DND-41 (cell line): Measurements from ENCODE around the gene ZCWPW2.

ENCODE experiments used
- ATAC-seq: fragments of 200-7000 bp; cut with Tn5 transposase; 3 replicates; pipeline ENCODE4 v1.9.1; 2021; ENCODE audit warnings: low read depth; ENCODE audit not compliant: insufficient read depth
- DNase-seq: peaks from one replicate; pipeline ENCODE4 v3.0.0-alpha.2; 2020
- H2AFZ ChIP-seq: 2 replicates; pipeline ENCODE4 v1.6.0; 2012; ENCODE audit warnings: low read depth, low read length
- H3K27ac ChIP-seq: 2 replicates; pipeline ENCODE4 v1.5.1; 2012; ENCODE audit warnings: low read length, inconsistent platforms
- H3K27me3 ChIP-seq: fragments of 200-600 bp; sonication (generic); 2 replicates; pipeline ENCODE4 v1.6.0; 2012; ENCODE audit warnings: low read length, mild to moderate bottlenecking, inconsistent platforms; ENCODE audit not compliant: insufficient read depth, poor library complexity
- H3K36me3 ChIP-seq: 2 replicates; pipeline ENCODE4 v1.5.1; 2012; ENCODE audit warnings: low read length, inconsistent platforms; ENCODE audit not compliant: insufficient read depth
- H3K4me1 ChIP-seq: 2 replicates; pipeline ENCODE4 v1.5.1; 2012; ENCODE audit warnings: mild to moderate bottlenecking, low read length; ENCODE audit not compliant: insufficient read depth
- H3K4me2 ChIP-seq: 2 replicates; pipeline ENCODE4 v1.6.0; 2012; ENCODE audit warnings: mild to moderate bottlenecking, moderate library complexity, low read length, inconsistent platforms; ENCODE audit not compliant: insufficient read depth
- H3K4me3 ChIP-seq, 2 experiments: fragments of 200-600 bp in 1 of 2; shearing (Covaris generic) in 1 of 2; 2 replicates each; pipeline ENCODE4 v1.5.1; 2012 to 2016; ENCODE audit warnings: inconsistent platforms in 2 of 2, low read length in 2 of 2, mild to moderate bottlenecking in 2 of 2, low read depth in 1 of 2, moderate library complexity in 1 of 2
- H3K79me2 ChIP-seq: 2 replicates; pipeline ENCODE4 v1.6.0; 2012; ENCODE audit warnings: low read length, inconsistent platforms; ENCODE audit not compliant: insufficient read depth
- H3K9ac ChIP-seq: 2 replicates; pipeline ENCODE4 v1.6.0; 2012; ENCODE audit warnings: low read depth, mild to moderate bottlenecking, inconsistent platforms, low read length, moderate library complexity
- H3K9me3 ChIP-seq: 2 replicates; pipeline ENCODE4 v1.5.1; 2012; ENCODE audit warnings: low read length, moderate library complexity, mild to moderate bottlenecking, inconsistent platforms; ENCODE audit not compliant: insufficient read depth, severe bottlenecking
- H4K20me1 ChIP-seq: 2 replicates; pipeline ENCODE4 v1.6.0; 2012; ENCODE audit warnings: low read length; ENCODE audit not compliant: insufficient read depth
- EZH2 ChIP-seq: IDR thresholded peaks from 3 replicates; pipeline ENCODE4 v1.6.1; 2012; ENCODE audit warnings: borderline replicate concordance, low read depth, mild to moderate bottlenecking, moderate library complexity, low read length, inconsistent platforms; ENCODE audit not compliant: severe bottlenecking
- TF ChIP-seq, protein P1 (sequence below): IDR thresholded peaks from 2 replicates; pipeline ENCODE4 v1.5.1; 2012; ENCODE audit warnings: borderline replicate concordance, low read length, moderate library complexity, mild to moderate bottlenecking; ENCODE audit not compliant: poor library complexity, severe bottlenecking; ENCODE audit errors: extremely low read depth

Gene ZCWPW2

DNA sequence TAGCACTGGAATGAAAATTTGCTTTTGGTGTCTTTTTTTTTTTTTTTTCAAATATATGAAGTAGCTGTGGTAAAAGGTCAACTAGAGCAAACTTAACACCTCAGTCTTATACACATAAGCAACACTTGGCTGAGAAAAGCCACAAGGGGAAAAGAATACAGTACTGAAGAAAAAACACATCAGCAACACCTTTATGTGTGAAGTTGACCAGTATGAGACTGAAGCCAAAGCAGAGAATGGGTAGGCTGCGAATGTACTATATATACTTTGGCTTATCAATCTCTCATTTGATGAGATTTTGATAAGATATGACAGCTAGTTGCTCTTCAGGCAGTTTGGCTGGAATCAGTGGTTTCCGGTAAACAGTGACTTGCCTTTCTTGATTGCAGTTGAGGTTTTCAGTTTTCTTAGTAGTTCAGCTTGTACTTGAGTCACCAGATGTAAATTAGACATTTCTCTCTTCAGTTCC is 22.0 kb upstream of the ZCWPW2 start:
- no peaks in the 10 kb centered on the region for H3K79me2 ChIP-seq
- H3K27me3 ChIP-seq = no peaks in the 10 kb centered on the region
- no peaks in the 10 kb centered on the region for H4K20me1 ChIP-seq
- no peak overlapping the region for H2AFZ ChIP-seq
- peak overlapping the region; percentile 73 for H3K27ac ChIP-seq
- peaks cover 63% of the 10 kb centered on the region for H3K36me3 ChIP-seq
- H3K4me3 ChIP-seq = no peak overlapping the region
- peak; percentile 72 for DNase-seq
- H3K9me3 ChIP-seq = no peaks in the 10 kb centered on the region
- H3K4me2 ChIP-seq = peak overlapping the region; percentile 41
- peak; percentile 92 for ATAC-seq
- H3K4me1 ChIP-seq = peaks cover 36% of the 10 kb centered on the region
- no peak for TF ChIP-seq EZH2
- TF ChIP-seq, protein P1, sequence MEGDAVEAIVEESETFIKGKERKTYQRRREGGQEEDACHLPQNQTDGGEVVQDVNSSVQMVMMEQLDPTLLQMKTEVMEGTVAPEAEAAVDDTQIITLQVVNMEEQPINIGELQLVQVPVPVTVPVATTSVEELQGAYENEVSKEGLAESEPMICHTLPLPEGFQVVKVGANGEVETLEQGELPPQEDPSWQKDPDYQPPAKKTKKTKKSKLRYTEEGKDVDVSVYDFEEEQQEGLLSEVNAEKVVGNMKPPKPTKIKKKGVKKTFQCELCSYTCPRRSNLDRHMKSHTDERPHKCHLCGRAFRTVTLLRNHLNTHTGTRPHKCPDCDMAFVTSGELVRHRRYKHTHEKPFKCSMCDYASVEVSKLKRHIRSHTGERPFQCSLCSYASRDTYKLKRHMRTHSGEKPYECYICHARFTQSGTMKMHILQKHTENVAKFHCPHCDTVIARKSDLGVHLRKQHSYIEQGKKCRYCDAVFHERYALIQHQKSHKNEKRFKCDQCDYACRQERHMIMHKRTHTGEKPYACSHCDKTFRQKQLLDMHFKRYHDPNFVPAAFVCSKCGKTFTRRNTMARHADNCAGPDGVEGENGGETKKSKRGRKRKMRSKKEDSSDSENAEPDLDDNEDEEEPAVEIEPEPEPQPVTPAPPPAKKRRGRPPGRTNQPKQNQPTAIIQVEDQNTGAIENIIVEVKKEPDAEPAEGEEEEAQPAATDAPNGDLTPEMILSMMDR = no peak
- peak overlapping the region; percentile 29; the same call in 1 of the 2 replicates for H3K9ac ChIP-seq

DNA sequence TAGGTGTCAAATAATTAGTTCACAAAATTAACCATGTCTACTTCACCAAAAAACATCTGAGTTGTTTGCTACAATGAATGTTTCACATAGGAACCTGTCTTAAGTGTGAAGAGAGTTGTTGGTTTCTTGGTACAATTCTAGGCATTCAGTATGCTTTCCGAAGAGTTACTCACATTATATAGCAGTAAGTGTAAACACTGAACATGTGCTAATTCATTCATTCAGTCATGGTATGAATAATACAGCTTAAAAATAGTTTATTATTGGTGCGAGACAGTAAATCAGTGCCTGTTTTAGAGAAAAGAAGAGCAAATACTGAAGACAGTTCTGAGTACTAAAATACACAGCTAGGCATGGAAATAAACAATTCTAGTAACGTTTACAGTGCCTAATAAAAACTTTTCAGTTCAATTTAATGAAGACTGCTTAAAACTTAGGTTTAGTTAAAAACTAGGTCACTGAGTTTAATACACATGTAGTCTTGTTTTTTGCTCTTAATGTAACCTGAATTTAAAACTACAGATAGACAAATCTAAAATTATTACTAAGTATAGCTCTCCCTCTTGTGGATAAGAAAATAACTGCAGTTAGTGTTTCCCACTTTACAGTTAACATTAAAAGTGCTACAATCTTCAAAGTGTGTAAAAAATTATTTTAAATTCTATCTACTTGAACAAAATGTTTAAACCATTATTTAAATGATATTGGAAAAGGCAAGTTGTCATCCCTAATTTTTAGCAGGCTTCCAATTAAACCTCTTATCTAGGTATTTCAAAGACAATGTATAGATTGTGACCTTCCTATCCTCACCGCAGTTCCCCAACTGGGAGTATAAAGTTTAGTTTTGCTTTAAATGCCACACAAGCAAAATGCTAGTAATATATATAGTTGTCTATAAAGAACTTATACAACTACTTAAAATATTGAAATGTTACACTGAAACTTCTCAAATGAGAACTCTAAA is 20.1 kb upstream of the ZCWPW2 start:
- DNase-seq (no peak), ATAC-seq (0 out of 3 replicates have a peak, but pooled peaks have one; percentile 18)
- Histone ChIP-seq H3K9me3 (no peaks in the 10 kb centered on the region), H3K27me3 (no peaks in the 10 kb centered on the region), H3K4me3 (no peak overlapping the region), H3K4me1 (peaks cover 36% of the 10 kb centered on the region), H3K27ac (peak overlapping the region; percentile 7; the same call in 1 of the 2 replicates), H3K36me3 (peaks cover 57% of the 10 kb centered on the region), H4K20me1 (no peaks in the 10 kb centered on the region), H2AFZ (no peak overlapping the region), H3K79me2 (no peaks in the 10 kb centered on the region), H3K4me2 (no peak overlapping the region), H3K9ac (no peak overlapping the region)
- TF ChIP-seq, protein P1 = peak; percentile 77
- TF ChIP-seq EZH2 = no peak

DNA sequence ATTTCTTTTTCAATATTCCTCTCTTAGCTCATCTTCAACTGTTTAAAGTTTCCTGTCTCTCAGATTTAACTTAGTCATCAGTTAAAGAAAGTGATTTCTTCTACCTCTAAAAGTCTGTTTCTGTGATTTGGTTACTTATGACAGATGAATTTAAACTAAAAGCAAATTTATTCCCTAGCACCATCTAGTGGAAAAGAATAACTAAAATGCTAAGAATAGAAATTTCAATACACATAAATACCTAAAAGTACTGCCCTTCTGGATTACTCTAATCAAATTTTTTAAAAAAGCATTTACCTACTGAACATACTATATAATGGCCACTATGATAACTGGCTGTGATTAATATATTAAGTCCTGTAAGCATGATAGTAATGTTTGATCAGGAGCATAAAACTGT is 14.0 kb upstream of the ZCWPW2 start:
- Histone ChIP-seq H3K27me3 (no peaks in the 10 kb centered on the region), H3K4me2 (no peak overlapping the region), H4K20me1 (no peaks in the 10 kb centered on the region), H3K79me2 (0 out of 2 replicates have a peak, but pooled peaks cover under 1% of the 10 kb centered on the region), H3K36me3 (peaks cover 71% of the 10 kb centered on the region), H2AFZ (no peak overlapping the region), H3K4me3 (no peak overlapping the region), H3K27ac (no peak overlapping the region), H3K9me3 (no peaks in the 10 kb centered on the region), H3K4me1 (peaks cover 20% of the 10 kb centered on the region), H3K9ac (no peak overlapping the region)
- DNase-seq (no peak), ATAC-seq (no peak)
- TF ChIP-seq, protein P1 = no peak
- no peak for TF ChIP-seq EZH2
